ENCODE data around the gene JADE2.
"Not testable (repeated sequence)": the region's sequence is repeated elsewhere in the genome, so short reads cannot be mapped to it uniquely, and the experiment has no call there.

Gene JADE2

DNA sequence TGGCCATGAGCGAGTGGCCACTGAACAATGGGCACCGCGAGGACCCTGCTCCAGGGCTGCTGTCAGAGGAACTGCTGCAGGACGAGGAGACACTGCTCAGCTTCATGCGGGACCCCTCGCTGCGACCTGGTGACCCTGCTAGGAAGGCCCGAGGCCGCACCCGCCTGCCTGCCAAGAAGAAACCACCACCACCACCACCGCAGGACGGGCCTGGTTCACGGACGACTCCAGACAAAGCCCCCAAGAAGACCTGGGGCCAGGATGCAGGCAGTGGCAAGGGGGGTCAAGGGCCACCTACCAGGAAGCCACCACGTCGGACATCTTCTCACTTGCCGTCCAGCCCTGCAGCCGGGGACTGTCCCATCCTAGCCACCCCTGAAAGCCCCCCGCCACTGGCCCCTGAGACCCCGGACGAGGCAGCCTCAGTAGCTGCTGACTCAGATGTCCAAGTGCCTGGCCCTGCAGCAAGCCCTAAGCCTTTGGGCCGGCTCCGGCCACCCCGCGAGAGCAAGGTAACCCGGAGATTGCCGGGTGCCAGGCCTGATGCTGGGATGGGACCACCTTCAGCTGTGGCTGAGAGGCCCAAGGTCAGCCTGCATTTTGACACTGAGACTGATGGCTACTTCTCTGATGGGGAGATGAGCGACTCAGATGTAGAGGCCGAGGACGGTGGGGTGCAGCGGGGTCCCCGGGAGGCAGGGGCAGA lies 53.3 kb downstream of the JADE2 start:
- Histone ChIP-seq H3K27ac (no peak overlapping the region), H3K4me3 (no peak overlapping the region)

DNA sequence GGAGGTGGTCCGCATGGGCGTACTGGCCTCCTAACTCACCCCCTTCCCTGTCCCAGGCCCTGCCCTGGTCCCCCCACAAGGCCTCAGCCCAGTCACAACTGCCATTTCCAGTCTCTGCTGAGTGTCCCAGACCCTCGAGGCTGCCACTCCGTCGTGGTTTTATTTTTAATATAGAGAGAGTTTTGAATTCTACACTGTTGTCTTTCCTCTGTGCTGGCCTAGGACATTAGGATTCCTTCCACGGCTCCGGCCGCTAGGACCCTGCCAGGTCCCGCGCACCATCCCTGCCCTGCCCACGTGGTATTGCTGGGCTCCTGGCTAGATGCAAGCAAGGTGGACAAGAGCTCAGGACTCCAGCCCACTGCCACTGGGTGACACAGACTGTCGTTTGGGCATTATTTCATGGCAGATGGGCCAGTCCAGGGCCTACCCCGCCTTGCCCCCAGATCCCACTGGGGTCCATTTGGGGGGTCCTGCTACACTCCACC lies 53.9 kb downstream of the JADE2 start:
- Histone ChIP-seq H3K4me3 (no peak overlapping the region), H3K27ac (peak overlapping the region in 2 of 21 experiments; percentile 4 to 38)

DNA sequence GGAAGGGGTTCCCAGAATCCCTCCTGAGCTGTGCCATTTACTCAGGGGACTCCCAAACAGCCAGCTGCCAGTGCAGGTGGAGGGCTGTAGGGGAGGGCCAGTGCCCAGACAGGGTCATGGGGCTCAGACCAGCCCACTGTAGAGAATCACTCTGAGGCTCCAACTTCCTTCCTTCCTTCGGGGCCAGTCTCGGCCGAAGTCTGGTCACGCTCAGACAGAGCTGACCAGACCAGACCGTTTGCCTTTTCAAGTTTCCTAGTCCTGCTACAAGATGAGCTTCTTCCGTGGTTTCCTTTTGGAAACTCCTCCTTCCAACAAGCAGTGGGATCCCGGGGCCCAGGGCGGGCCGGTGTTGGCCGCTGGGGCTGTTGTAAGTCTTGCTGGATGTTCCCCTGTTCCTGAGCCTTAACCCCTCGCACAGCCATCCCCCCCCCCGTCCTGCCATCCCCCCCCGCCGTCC lies 54.6 kb downstream of the JADE2 start:
- Histone ChIP-seq H3K27ac (peak overlapping the region in 2 of 21 experiments; percentile 4 to 38), H3K4me3 (no peak overlapping the region)

DNA sequence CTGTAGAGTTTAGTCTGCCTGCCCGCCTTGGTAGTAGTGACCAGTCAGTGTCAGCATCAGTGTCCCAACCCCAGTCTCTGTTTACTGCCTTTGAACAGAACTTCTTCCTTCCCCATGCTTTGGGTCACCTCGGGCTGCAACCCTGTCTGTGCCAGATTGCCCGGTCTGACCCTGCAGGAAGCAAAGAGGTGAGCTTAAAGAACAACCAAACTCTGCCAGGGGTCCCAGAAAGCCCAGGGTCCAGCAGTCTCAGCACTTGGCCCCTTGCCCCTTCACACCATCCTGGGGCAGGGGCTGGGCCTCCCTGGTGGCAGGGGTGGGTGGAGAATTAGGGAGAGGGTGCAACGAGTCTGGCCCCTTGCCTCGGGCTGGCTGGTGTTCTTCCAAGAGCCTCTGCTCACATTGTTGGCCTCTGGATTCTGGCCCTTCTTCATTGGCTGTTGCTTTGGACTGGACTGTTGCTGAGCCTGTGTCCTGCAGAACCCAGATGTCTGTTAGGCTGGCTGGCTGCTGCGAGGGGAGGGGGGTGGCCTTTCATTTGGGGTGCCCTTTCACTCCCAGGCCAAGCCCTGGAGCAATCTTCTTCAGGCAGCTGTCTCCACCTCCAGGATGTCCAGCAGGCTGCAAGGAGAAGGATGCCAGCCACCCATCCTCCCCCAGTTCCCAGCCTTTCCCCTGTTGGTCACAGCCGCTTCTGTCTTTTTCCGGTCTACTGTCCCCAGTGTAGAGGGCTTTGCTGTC lies 55.9 kb downstream of the JADE2 start:
- Histone ChIP-seq H3K4me3 (no peak overlapping the region), H3K27ac (peak overlapping the region in 1 of 21 experiments; percentile 36)

DNA sequence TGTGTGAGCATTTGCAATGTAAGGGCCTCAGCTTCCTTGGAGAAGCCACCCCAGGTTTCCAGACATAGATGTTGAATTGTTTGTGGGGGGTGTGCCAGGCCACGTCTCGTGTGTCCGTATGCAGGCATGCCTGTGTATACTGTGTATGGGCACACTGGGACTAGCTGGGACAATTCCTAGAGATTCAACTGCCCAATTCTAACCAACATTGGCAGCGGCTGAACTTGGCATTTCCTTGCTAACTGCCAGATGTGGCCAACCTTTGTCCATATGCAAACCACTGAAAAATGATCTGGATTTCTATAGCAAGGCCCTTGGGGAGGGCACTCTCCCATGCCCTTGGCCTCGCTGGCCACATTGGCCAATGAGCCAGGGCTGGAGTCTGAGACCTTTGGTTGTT lies 56.8 kb downstream of the JADE2 start:
- Histone ChIP-seq H3K27ac (no peak overlapping the region), H3K4me3 (no peak overlapping the region)

DNA sequence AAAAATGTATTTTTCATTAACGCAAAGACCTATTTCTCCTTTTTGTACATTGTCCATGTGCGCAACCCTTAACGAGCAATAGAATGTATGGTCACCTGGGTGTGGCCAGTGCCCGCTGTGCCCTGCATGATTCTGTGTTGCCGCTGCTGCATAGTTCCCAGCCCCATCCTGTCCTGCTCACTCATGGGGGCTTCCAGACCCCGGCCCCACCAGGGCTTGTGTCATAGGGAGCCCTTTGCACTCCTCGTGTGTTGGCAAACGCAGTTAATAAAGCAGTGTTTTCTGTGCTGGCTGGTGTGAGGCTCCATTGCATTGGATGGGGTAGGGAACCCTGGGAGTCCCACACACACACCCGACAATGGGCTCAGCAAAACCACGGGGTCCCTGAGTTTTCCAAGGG lies 57.5 kb downstream of the JADE2 start:
- Histone ChIP-seq H3K27ac (no peak overlapping the region), H3K4me3 (no peak overlapping the region)

DNA sequence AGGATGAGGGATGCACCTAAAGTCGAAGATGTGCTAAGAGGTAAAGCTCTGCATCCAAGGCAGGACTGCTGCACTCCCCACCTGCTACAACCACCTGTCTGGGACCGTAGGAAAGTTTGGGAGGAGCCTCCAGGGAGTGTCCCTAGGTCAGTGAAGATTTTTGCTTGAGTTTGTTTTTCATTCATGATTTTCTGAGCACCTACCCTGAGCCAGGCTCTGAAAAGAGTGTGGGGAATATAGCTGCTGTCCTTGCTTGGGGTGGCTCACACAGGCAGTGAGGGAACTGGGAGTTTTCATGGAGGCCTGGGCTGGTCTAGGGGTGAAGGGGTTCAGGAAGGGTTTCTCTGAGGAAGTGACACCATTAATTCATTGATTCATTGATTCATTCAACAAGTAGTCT lies 58.3 kb downstream of the JADE2 start:
- Histone ChIP-seq H3K4me3 (no peak overlapping the region), H3K27ac (no peak overlapping the region)

DNA sequence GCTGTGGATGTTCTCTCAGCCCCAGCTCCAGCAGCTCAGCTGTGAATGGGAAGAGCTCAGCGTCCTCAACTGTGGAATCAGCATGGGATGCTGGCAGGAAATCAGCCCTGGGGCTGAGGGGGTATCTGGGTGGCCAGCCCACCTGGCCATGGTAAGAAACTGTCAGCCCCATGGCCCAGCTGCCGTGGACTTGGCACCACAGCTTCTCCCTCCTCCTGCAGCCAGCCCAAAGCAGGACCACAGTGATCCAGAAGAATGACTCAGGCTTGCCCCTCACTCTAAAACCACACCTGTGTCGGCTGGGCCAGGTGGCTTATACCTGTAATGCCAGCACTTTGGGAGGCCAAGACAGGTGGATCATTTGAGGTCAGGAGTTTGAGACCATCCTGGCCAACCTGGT lies 59.2 kb downstream of the JADE2 start:
- H3K4me3 ChIP-seq = no peak overlapping the region
- no peak overlapping the region for H3K27ac ChIP-seq

DNA sequence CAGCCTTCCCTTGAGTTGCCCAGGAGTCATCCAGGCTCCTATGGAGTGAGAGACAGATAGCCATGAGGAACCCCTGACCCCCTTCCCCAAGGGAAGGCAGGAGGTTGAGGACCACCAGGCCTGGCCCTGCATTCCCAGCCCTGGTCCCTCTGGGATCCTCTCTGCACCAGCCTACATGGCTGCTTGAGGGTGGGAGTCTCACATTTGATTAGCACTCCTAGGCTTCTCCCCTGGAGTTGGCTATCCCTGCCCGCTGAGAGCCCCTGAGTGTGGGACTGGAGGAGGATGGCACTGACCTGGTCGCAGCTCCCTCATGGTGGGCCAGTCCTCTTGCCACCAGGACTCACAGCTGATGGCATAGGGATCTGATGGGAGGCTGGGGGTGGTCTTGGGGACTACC lies 60.5 kb downstream of the JADE2 start:
- no peak overlapping the region for H3K27ac ChIP-seq
- no peak overlapping the region for H3K4me3 ChIP-seq

DNA sequence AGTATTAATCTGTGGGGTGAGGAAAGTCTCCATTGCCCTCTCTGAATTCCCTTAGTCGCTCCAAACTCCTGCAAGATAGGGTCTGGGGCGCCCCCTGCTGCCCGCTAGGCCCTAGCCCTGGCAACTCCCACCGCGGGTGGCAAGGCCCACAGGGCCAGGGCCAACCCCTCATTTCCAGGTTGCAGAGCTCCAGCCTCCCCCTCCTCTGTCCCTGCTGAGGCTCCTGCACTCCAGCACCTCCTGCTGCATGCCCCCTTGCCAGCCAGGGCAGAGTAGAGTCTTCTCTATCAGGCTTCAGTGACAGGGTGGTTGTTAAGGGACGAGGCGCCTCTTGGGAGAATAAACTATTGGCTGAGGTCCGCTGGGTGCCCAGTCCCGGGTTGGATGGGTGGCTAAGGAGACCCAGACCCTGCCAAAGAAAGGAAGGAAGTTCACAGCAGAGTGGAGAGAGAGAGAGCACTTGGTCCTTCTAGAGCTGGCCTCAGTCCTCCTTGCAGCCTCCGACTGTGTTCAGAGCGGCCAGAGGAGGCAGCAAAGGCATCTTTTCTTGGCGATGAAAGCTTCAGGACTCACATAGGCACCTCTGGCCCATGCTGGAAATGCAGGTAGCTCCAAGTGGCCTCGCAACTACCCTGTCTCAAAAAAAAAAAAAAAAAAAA lies 61.5 kb downstream of the JADE2 start:
- H3K4me3 ChIP-seq = no peak overlapping the region
- H3K27ac ChIP-seq = no peak overlapping the region

DNA sequence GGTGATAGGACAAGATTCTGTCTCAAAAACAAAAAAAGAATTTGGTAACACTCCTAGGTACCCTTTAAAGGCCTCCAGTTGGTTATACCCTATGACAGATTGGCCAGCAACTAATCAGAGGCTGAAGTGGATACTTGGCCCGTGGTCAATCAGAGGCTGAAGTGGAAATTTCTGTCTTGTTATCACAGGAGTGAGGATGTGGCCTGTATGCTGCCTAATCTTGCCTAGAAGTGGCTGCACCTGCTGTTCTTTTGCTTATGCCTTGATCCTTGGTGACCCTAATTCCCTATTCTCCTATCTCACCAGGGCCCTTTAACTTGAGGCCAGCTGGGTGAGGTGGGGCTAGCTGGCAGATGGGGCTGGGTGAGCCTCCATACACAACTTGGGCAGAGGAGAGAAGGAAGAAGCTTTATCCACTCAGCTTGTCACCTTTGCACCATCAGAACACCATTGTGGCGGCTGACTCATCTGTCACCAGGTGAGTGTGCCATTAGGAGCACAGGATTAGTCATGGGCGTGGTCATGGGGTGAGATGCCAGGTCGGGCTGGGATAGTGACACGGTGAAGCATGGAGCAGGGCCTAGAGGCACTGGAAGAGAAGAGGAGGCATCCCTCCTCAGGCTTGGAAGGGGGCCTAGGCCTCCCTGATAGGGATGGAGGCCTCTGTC lies 65.7 kb downstream of the JADE2 start:
- no peak overlapping the region for H3K27ac ChIP-seq
- H3K4me3 ChIP-seq = no peak overlapping the region

DNA sequence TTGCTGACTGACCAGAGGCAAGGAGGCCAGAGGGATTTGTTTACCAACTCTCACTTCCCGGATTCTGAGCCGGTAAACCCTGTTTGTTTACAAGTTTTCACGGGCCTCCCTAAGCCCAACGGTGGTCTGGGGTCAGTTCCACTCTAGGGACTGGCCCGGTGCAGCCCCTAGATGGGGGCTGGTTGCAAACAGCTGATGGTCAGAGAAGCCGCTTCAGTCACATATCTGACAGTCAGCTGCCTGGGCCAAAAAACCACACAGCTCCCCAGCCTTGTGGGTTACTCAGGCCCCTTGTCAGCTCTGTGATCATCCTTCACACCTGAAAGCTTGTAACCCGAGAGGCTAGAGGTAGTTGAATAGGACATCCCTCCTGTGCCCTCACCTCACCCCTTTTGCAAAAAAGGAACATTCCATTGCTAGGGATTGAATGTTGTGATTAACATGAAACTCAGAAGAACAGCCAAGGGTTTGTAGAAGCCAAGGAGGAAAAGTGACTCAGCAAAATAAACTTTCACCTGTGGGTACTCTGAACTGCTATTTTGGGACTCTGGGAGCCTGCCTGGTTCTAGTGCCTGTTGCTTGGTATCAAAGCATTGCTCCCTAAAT lies 66.8 kb downstream of the JADE2 start:
- Histone ChIP-seq H3K4me3 (no peak overlapping the region), H3K27ac (no peak overlapping the region)

DNA sequence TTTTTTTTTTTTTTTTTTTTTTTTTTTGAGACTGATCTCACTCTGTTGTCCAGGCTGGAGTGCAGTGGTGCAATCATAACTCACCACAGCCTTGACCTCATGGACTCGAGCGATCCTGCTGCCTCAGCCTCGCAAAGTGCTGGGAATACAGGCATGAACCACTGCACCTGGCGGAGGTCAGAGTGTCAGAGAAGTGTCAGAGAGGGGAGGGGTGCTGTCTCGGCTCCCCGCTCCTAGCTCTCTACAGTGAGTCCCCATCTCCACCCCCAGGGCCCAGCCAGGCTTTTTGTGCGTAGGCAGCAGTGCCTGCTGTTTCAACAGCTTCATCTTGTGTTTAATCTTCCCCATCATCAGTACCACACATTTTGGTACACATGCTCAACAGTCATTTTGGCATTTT lies 68.9 kb downstream of the JADE2 start:
- H3K27ac ChIP-seq = no peak overlapping the region
- H3K4me3 ChIP-seq = no peak overlapping the region

DNA sequence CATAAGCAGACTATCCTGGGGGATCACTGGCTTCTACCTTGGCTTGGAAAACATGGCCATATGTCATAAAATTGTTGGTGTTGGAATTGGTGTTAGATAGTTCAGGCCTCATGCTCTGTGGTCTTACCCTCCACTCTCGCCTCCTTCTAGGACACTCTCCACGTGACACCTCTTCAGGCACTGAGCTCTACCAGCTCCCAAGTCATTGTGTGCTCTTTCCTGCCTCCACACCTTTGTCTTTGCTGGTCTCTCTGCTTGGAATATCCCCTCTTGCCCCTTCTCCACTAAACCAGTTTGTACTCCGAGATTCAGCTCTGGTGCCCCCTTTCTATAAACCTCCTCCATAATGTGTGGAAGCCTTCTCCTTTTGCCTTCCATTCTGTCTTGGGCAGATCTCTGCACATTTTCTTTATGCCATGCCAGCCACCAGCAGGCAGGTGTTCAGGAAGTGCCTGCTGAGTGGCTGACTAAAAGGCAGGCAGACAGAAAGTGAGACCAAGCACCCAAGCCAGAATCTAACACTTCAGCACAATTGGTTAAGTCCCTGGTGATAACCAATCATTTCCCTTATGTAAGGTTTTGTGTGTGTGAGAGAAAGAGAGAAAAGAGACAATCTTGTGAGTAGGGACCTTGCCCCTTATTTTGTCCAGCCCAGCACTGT lies 69.5 kb downstream of the JADE2 start:
- Histone ChIP-seq H3K27ac (no peak overlapping the region), H3K4me3 (no peak overlapping the region)

DNA sequence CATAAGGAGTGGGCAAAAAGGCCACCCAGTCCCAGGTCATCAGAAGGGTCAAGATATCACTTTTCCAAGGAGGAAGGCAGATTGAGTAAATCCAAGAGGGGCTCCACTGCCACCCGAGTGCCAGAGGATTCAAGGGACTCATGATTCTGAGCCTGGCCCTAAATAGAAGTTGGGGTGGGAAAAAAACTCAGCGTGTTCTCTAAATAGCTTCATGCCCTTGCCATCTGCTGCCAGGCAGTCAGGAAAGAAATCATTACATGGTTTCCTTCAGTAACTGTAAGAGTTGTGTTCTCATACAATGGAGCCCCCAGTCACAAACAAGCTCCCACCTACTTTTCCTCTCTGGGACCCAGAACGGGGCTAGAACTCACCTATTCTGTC lies 70.0 kb downstream of the JADE2 start:
- Histone ChIP-seq H3K4me3 (no peak overlapping the region), H3K27ac (no peak overlapping the region)

DNA sequence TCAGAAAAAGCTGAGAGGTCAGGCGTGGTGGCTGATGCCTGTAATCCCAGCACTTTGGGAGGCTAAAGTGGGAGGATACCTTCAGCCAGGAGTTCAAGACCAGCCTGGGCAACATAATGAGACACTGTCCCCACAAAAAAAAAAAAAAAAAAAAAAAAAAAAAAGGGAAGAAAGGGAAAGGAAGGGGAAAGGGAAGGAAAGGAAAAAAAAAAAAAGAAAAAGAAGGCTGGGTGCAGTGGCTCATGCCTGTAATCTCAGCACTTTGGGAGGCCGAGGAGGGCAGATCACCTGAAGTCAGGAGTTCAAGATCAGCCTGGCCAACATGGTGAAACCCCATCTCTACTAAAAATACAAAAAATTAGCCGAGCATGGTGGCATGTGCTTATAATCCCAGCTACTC lies 74.3 kb downstream of the JADE2 start:
- H3K27ac ChIP-seq = not testable (repeated sequence)

DNA sequence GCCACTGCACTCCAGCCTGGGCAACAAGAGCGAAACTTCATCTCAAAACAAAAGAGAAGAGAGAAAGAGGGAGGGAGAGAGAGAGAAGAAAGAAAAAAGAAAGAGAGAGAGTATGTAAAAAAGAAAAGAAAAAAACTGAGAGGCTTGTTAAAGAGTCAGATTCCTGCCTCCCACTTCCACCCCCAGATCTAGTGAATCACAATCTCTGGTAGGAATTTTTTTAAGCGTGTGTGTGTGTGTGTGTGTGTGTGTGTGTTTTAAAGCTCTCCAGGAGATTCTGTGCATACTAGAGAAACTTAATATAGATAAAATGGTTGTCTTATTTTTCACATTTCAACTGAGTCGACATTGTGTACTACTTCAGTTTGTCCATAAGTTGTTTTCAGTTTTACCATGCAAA lies 75.1 kb downstream of the JADE2 start:
- Histone ChIP-seq H3K4me3 (no peak overlapping the region), H3K27ac (no peak overlapping the region)

More for the DNA sequence above, 74.3 kb downstream of the JADE2 start:
- H3K4me3 ChIP-seq = not testable (repeated sequence)

DNA sequence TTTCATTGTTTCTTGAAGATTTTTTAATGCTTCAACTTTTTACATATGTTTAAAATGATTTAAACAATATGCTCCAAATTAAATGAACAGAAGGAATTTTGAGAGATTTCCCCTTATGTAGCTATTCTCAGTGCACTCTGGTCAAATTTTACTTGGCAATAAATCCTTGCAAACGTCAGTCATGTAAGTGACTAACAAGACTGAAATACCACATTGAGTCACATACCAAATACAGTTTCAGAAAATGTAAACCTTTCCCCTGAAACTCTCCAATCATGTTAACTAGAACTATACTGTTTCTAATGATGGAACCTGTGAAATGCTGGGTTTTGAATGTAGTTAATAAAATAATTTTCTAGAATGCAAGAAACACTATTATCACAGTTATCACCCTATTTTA lies 77.6 kb downstream of the JADE2 start:
- no peak overlapping the region for H3K27ac ChIP-seq

DNA sequence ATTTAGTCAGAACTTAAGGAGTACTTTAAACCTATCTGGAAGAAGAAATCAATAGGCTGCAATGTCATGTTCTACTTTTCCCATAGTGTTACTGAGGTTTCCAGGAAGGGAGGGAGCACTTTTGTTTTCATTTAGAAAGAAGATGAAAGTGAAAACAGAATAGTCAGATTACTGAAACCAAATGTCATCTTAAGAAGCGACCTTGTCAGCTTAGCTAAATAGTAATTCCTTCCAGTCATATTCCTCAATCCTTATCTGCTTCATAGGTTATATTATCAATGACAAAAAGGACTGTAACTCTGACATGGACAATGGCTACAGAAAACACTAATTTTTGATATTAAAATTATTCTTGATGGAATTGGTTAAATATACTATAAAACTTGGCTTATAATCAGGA lies 79.4 kb downstream of the JADE2 start:
- Histone ChIP-seq H3K4me3 (no peak overlapping the region), H3K27ac (no peak overlapping the region)

More for the DNA sequence above, 77.6 kb downstream of the JADE2 start:
- no peak overlapping the region for H3K4me3 ChIP-seq

Data from skin epidermis (tissue), 12 donors.